ENCODE data around the gene PIM1.
"Not testable (repeated sequence)": the region's sequence is repeated elsewhere in the genome, so short reads cannot be mapped to it uniquely, and the experiment has no call there.

Gene PIM1

GRCh38 chr6:37169496-37170272, at the start of gene PIM1:
PIM1 (plus strand) TSS chr6:37170152; CDS start chr6:37170576, 424 bp downstream.
- peak; percentile 97 for DNase-seq

GRCh38 chr6:37121556-37121955, 48.4 kb upstream of the PIM1 start:
- DNase-seq: no peak

GRCh38 chr6:37122861-37123260, 47.1 kb upstream of the PIM1 start:
- DNase-seq: no peak

GRCh38 chr6:37123957-37124729, 45.8 kb upstream of the PIM1 start:
- no peak for DNase-seq

GRCh38 chr6:37125774-37126492, 44.0 kb upstream of the PIM1 start:
- DNase-seq: no peak

GRCh38 chr6:37126493-37126958, 43.4 kb upstream of the PIM1 start:
- no peak for DNase-seq

- no peak for DNase-seq
These were observed 42.9 kb upstream of the PIM1 start for GRCh38 chr6:37126961-37127616.

- DNase-seq: no peak
These were observed 41.7 kb upstream of the PIM1 start for GRCh38 chr6:37127961-37128862.

- not testable (repeated sequence) for DNase-seq
These were observed 41.0 kb upstream of the PIM1 start for GRCh38 chr6:37128863-37129443.

- no peak for DNase-seq
These were observed 40.4 kb upstream of the PIM1 start for GRCh38 chr6:37129566-37129965.

GRCh38 chr6:37130704-37131103, 39.2 kb upstream of the PIM1 start:
- DNase-seq: no peak

- no peak for DNase-seq
These were observed 38.6 kb upstream of the PIM1 start for GRCh38 chr6:37131104-37131959.

- no peak for DNase-seq
These were observed 38.0 kb upstream of the PIM1 start for GRCh38 chr6:37131960-37132253.

- peak; percentile 10 for DNase-seq
These were observed 35.9 kb upstream of the PIM1 start for GRCh38 chr6:37134036-37134395.

- peak; percentile 70 for DNase-seq
These were observed 35.4 kb upstream of the PIM1 start for GRCh38 chr6:37134396-37135191.

- DNase-seq: no peak
These were observed 33.9 kb upstream of the PIM1 start for GRCh38 chr6:37135835-37136694.

- no peak for DNase-seq
These were observed 33.1 kb upstream of the PIM1 start for GRCh38 chr6:37136821-37137200.

- peak; percentile 84 for DNase-seq
These were observed 32.5 kb upstream of the PIM1 start for GRCh38 chr6:37137201-37138090.
